ENCODE measurements around the gene KRTAP10-4. TPM values are rescaled to one million over a fixed set of nuclear protein-coding genes. Genes with fewer than 3 reads are reported as not detected.

Gene KRTAP10-4
- total and polyA plus RNA-seq, 2 donors from 2014 or later = not detected

GRCh38 chr21:44601596-44602462, 28.3 kb downstream of the KRTAP10-4 start:
- Histone ChIP-seq H3K27me3 (ENCODE audit: control insufficient read depth, insufficient read depth, low read length) (no peaks in the 10 kb centered on the region), H3K27ac (ENCODE audit: low read depth in 2 of 2, low read length in 2 of 2) (no peak overlapping the region), H3K36me3 (ENCODE audit: control insufficient read depth in 2 of 3, insufficient read depth in 3 of 3, low read length in 3 of 3) (no peaks in the 10 kb centered on the region), H3K9ac (ENCODE audit: low read length in 3 of 3) (no peak overlapping the region), H3K4me1 (ENCODE audit: control insufficient read depth in 2 of 3, insufficient read depth in 2 of 3, low read depth in 1 of 3, low read length in 3 of 3) (no peaks in the 10 kb centered on the region), H3K9me3 (ENCODE audit: control insufficient read depth in 2 of 3, insufficient read depth in 1 of 3, low read length in 3 of 3) (no peaks in the 10 kb centered on the region), H3K4me3 (ENCODE audit: low read length in 3 of 3) (no peak overlapping the region)
- FAIRE-seq (no peak), DNase-seq (no peak)
- no peak for TF ChIP-seq CTCF (IDR thresholded peaks at IDR 0.05; ENCODE audit: borderline replicate concordance, extremely low read depth, insufficient read depth)
- intact Hi-C loops (cut with DNase I) = no loop called here

- no peaks in the 10 kb centered on the region for H3K4me1 ChIP-seq (ENCODE audit: control insufficient read depth in 2 of 3, insufficient read depth in 2 of 3, low read depth in 1 of 3, low read length in 3 of 3)
- FAIRE-seq (no peak), DNase-seq (no peak)
- no peak overlapping the region for H3K4me3 ChIP-seq (ENCODE audit: low read length in 3 of 3)
- H3K27ac ChIP-seq (ENCODE audit: low read depth in 2 of 2, low read length in 2 of 2) = no peak overlapping the region
- no peak for TF ChIP-seq CTCF (IDR thresholded peaks at IDR 0.05; ENCODE audit: borderline replicate concordance, extremely low read depth, insufficient read depth)
- H3K27me3 ChIP-seq (ENCODE audit: control insufficient read depth, insufficient read depth, low read length) = no peaks in the 10 kb centered on the region
- no peaks in the 10 kb centered on the region for H3K36me3 ChIP-seq (ENCODE audit: control insufficient read depth in 2 of 3, insufficient read depth in 3 of 3, low read length in 3 of 3)
- H3K9ac ChIP-seq (ENCODE audit: low read length in 3 of 3) = no peak overlapping the region
- intact Hi-C loops (cut with DNase I) = no loop called here
- no peaks in the 10 kb centered on the region for H3K9me3 ChIP-seq (ENCODE audit: control insufficient read depth in 2 of 3, insufficient read depth in 1 of 3, low read length in 3 of 3)
Observed at GRCh38 chr21:44602463-44602850, 28.9 kb downstream of the KRTAP10-4 start.

GRCh38 chr21:44603109-44603875, 29.8 kb downstream of the KRTAP10-4 start:
- no peak overlapping the region for H3K9ac ChIP-seq (ENCODE audit: low read length in 3 of 3)
- intact Hi-C loops (cut with DNase I) = no loop called here
- no peak for DNase-seq
- H3K27ac ChIP-seq (ENCODE audit: low read depth in 2 of 2, low read length in 2 of 2) = no peak overlapping the region
- H3K27me3 ChIP-seq (ENCODE audit: control insufficient read depth, insufficient read depth, low read length) = no peaks in the 10 kb centered on the region
- TF ChIP-seq CTCF (IDR thresholded peaks at IDR 0.05; ENCODE audit: borderline replicate concordance, extremely low read depth, insufficient read depth) = no peak
- H3K4me3 ChIP-seq (ENCODE audit: low read length in 3 of 3) = no peak overlapping the region
- H3K9me3 ChIP-seq (ENCODE audit: control insufficient read depth in 2 of 3, insufficient read depth in 1 of 3, low read length in 3 of 3) = no peaks in the 10 kb centered on the region
- H3K36me3 ChIP-seq (ENCODE audit: control insufficient read depth in 2 of 3, insufficient read depth in 3 of 3, low read length in 3 of 3) = no peaks in the 10 kb centered on the region
- FAIRE-seq = no peak
- no peaks in the 10 kb centered on the region for H3K4me1 ChIP-seq (ENCODE audit: control insufficient read depth in 2 of 3, insufficient read depth in 2 of 3, low read depth in 1 of 3, low read length in 3 of 3)

Data from kidney (tissue), 14 donors.